SK-N-DZ (cell line): ENCODE data around the gene MED17. TPM values are rescaled to one million over a fixed set of nuclear protein-coding genes. Genes with fewer than 3 reads are reported as not detected.
"Not testable (repeated sequence)": the region's sequence is repeated elsewhere in the genome, so short reads cannot be mapped to it uniquely, and the experiment has no call there.

Experiments
- DNase-seq: peaks from one replicate; pipeline ENCODE4 v3.0.0-alpha.2; 2015; ENCODE audit warnings: low spot score
- polyA plus RNA-seq, 2 experiments: library from polyadenylated mRNA; depleted of rRNA; stranded (reverse); fragments of >200 nt; gene quantifications; 2 replicates each; pipeline ENCODE4 v1.2.3, GENCODE V29; 2014

MED17 gene
- 46.3 and 60.8 TPM in 2 replicates for polyA plus RNA-seq (2014; cell fraction: cytosol; rRNA removed)
- polyA plus RNA-seq (2014; cell fraction: nucleus; rRNA removed): 72.9 and 74.9 TPM in 2 replicates

GRCh38 chr11:93784145-93784934, at the start of gene MED17:
Gene MED17, plus strand, starts transcription at chr11:93784282. Its CDS starts 232 bp downstream, at chr11:93784514.
- DNase-seq: peak; percentile 98

- no peak for DNase-seq
These were observed 49.5 kb upstream of the MED17 start for GRCh38 chr11:93734427-93735222.

- no peak for DNase-seq
These were observed 48.5 kb upstream of the MED17 start for GRCh38 chr11:93735627-93736026.

- no peak for DNase-seq
These were observed 48.0 kb upstream of the MED17 start for GRCh38 chr11:93736129-93736528.

- no peak for DNase-seq
These were observed 46.0 kb upstream of the MED17 start for GRCh38 chr11:93737904-93738612.

- DNase-seq: no peak
These were observed 45.4 kb upstream of the MED17 start for GRCh38 chr11:93738647-93739081.

GRCh38 chr11:93740031-93740729, 43.9 kb upstream of the MED17 start:
- DNase-seq: no peak

- DNase-seq: peak; percentile 79
These were observed 43.4 kb upstream of the MED17 start for GRCh38 chr11:93740730-93741093.

- DNase-seq: peak; percentile 100
These were observed 42.8 kb upstream of the MED17 start, which contains the start of the genes C11orf54 and TAF1D for GRCh38 chr11:93741094-93741881. Gene C11orf54, plus strand, starts transcription at chr11:93741672. Its CDS starts 5,722 bp downstream, at chr11:93747394. Gene TAF1D, minus strand, starts transcription at chr11:93741495. Its CDS starts 2,191 bp downstream, at chr11:93739304.

- DNase-seq: no peak
These were observed 42.2 kb upstream of the MED17 start for GRCh38 chr11:93741882-93742226.

- no peak for DNase-seq
These were observed 40.8 kb upstream of the MED17 start for GRCh38 chr11:93743291-93743690.

- no peak for DNase-seq
These were observed 39.4 kb upstream of the MED17 start for GRCh38 chr11:93744669-93745004.

- DNase-seq: not testable (repeated sequence)
These were observed 38.9 kb upstream of the MED17 start for GRCh38 chr11:93745005-93745755.

- no peak for DNase-seq
These were observed 38.0 kb upstream of the MED17 start for GRCh38 chr11:93746101-93746500.

- DNase-seq: no peak
These were observed 37.0 kb upstream of the MED17 start for GRCh38 chr11:93747122-93747521.

- DNase-seq: no peak
These were observed 33.1 kb upstream of the MED17 start for GRCh38 chr11:93751001-93751400.

- no peak for DNase-seq
These were observed 30.8 kb upstream of the MED17 start for GRCh38 chr11:93753241-93753640.

- DNase-seq: no peak
These were observed 27.3 kb upstream of the MED17 start for GRCh38 chr11:93756748-93757147.

GRCh38 chr11:93757301-93757700, 26.8 kb upstream of the MED17 start:
- DNase-seq: no peak
